NCI-H510A treated with DMSO at 0.1 percent for 48 hours (cell line): ENCODE data around the gene CORO2B.
A peak's percentile ranks its signal among the peaks of the same experiment; 100 is the strongest.
"Not testable (repeated sequence)": the region's sequence is repeated elsewhere in the genome, so short reads cannot be mapped to it uniquely, and the experiment has no call there.

Experiments used
- DNase-seq: peaks from one replicate; lab custom pipeline; 2025; lab: John Stamatoyannopoulos, UW

CORO2B gene

DNA sequence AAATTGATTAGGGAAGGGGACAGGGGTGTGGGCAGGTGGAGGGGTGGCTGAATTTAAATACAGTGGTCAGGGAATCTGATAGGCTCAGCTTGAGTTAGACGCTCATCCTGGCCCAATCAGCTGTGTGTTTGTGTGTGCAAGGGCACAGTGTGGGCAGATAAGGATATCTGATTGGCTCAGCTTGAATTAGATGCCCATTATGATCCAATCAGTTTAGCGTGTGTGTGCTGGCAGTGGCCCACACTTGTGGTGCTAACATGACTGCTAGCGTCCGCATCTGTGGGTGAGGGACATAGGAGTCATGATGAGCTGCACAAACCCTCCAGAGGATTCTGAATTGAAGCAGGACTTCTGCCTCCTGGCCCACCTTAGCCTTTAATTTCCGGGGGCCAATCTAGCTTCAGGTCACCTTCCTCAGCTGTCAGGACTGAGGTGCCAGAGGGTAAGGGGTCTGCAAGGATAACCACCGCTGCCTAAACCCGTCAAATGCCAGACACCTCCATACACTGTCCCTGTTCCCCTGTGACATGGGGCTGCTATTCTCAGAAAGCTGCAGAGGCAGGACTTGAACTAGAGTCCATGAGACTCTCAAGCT lies 97.3 kb downstream of the CORO2B start:
- no peak for DNase-seq

DNA sequence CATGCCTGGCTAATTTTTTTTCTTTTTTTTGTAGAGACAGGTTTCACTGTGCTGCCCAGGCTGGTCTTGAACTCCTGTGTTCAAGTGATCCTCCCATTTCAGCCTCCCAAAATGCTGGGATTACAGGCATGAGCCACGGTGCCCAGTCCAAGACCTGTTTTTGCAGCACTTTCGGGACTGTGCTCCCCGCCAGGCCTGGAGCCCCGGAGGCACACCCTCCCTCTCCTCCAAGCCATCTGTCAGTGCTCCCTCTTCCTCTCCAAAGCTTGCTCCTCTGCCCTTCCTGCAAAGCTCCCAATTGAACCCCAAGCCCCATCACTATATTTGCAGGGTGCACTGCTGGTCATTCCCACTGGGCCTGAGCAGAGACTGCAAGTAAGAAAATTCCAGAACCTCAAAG lies 98.1 kb downstream of the CORO2B start:
- no peak for DNase-seq

DNA sequence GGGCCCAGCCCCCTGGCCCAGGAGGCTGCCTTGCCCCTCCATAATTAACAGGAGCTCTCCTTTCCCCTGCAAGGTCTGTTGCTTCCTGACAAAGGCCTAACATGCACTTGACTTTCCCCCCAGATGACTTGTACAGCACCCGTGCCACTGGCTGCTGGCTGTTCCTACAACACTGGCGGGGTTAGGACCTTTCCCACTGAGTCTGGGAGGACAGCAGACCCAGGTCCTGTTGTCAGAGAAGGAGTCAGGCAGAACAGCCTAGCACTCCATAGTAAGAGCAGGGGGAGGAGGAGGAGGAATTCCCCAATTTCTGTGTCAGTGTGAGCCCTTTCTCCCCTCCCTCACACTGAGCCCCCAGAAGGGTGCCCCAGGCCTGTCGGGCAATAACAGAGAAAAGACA lies 99.2 kb downstream of the CORO2B start:
- DNase-seq = no peak

GRCh38 chr15:68678746-68679145 lies 100.0 kb downstream of the CORO2B start:
- no peak for DNase-seq

- DNase-seq = no peak
Observed at GRCh38 chr15:68679161-68679560, 100.4 kb downstream of the CORO2B start.

DNA sequence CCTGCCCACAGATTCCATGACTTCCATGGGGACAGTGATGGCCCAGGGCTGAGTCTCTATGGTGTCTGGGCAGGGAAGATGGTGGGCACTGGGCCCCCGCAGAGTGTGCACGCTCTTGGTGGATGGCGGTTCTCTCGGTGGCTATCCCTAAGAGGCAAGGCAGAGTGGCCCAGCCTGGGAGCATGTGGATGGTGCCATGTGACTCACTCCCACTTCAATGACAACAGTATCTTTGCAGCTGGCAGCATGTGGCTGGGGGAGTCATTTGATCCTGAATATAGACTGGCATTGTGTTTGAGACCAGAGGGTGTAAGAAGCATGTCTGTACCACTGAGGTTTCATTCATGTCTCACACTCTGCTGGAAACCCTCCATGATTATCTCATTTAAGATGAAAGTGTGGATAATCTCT lies 101.2 kb downstream of the CORO2B start:
- DNase-seq = no peak

DNA sequence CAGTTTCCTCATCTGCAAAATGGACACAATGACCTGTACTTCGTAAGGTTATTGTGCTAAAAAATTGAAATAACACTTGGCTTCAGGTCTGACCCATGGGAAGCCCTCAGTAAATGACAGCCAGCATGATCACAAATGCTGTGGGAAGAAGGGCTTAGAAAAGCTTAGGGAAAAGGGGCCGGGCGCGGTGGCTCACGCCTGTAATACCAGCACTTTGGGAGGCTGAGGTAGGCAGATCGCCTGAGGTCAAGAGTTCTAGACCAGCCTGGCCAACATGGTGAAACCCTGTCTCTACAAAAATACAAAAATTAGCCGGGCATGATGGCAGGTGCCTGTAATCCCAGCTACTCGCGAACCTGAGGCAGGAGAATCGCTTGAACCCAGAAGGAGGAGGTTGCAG lies 102.0 kb downstream of the CORO2B start:
- DNase-seq = not testable (repeated sequence)

- no peak for DNase-seq
Observed at GRCh38 chr15:68681836-68682235, 103.0 kb downstream of the CORO2B start.

DNA sequence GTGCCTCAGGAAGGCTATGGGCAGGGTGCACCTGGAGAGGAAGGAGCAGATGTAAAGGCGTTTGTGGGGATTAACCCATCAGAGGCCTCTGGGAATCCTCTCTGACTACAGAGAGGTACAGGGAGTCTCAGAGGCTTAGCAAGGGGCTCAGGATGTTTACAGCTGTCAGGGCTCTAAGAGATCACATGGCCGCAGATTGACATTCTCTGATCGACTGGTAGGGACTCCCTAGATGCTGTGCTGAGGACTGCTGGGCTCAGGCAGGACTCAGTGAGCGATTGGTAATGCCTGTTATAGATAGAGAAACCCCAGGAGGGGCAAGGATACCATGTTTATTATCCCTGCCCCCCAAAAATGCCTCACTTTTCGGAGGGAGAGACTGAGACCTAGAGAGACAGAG lies 103.5 kb downstream of the CORO2B start:
- no peak for DNase-seq

DNA sequence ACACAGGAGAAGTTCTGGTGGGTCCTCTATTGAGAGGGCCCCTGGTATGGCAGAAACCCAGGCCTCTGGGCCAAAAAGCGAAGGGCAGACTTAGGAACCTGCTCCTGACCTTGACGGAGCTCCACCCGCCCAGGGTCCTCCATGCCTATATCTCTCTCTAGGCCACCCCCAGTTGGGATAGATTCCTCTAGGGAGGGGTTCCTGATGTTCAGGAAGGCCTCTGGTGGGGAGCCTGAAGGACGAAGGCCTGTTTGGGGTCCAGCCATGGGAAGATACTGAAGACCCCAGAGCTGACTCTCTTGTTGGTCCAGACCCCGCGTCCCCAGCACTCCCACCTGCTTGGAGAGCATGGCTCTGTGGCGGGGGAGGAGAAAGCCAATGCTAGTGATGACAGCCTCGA lies 104.2 kb downstream of the CORO2B start:
- no peak for DNase-seq

- no peak for DNase-seq
Observed at GRCh38 chr15:68683551-68683950, 104.8 kb downstream of the CORO2B start.

- no peak for DNase-seq
Observed at GRCh38 chr15:68684476-68684875, 105.7 kb downstream of the CORO2B start.

GRCh38 chr15:68687136-68687735 lies 108.4 kb downstream of the CORO2B start:
- DNase-seq = no peak

- peak; percentile 64 for DNase-seq
Observed at GRCh38 chr15:68691705-68692104, 112.9 kb downstream of the CORO2B start.

DNA sequence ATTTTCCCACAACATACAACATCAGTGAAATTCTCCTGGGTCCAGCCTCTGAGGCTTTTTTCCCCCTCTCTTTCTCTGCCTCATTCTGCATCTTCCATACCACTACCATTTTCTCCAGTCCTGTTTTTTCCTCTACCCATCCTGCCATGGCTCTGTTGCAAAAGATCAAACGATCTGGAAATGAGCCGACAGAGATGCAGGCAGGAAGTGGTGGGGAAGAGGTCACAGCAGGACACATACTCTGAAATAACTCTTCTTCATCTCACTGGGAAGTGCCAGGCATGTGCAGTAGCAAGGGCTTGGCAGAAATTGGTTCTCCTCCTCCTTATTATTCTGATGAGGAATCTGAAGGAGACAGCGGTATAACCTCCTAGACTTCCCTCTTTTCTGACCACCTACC lies 114.3 kb downstream of the CORO2B start:
- no peak for DNase-seq

GRCh38 chr15:68694111-68694510 lies 115.3 kb downstream of the CORO2B start:
- no peak for DNase-seq

- DNase-seq = no peak
Observed at GRCh38 chr15:68695061-68695595, 116.3 kb downstream of the CORO2B start.

- no peak for DNase-seq
Observed at GRCh38 chr15:68696414-68697363, 117.9 kb downstream of the CORO2B start.

GRCh38 chr15:68697711-68698690 lies 119.2 kb downstream of the CORO2B start:
- no peak for DNase-seq

GRCh38 chr15:68698708-68699107 lies 119.9 kb downstream of the CORO2B start:
- no peak for DNase-seq

DNA sequence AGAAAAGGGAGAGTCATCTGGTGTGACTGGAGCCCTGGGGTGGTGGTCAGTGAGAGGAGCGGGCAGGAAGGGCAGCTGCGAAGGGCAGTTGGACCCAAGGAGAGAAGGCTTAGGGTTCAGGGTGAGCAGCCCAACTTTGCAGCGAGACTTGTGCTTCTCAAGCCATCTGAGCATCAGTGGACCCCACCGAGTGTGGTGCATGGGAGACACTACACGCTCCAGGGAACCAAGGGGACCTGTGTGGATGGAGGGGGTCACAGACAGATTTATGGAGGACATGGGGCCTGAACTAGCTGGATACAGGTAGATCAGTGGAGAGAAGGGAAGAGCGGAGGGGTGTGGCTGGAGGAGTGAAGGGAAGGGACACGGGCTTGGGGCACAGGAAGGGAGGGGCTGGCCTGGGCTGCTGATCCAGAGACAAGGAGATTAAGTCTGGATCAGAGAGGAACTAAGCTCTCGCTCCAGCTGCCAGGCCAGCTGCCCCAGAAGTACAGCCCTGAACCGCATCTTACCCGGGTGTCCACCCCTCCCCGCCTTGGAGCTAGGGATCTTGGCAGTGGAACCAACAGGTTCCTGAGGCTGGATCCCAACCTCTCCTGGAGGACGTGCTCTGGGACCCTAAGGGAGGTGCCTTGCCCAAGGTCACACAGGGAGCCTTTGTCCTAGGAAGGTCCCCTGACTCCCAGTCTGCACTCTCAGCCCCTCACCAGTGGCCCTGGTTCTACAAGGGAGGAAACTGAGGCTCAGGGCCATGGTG lies 120.5 kb downstream of the CORO2B start:
- no peak for DNase-seq
